ENCODE data around the gene TBC1D20. TPM values are rescaled to one million over a fixed set of nuclear protein-coding genes. Genes with fewer than 3 reads are reported as not detected.
A peak's percentile ranks its signal among the peaks of the same experiment; 100 is the strongest.

The TBC1D20 gene
- total RNA-seq, 1 donor from 2014 or later, result 35.8 TPM

- H3K27me3 ChIP-seq (ENCODE audit: control insufficient read depth, insufficient read depth, low read length), result no peaks in the 10 kb centered on the region
- FAIRE-seq (peak; percentile 58), DNase-seq (ENCODE audit: low read depth) (peak; percentile 58)
- no peak for TF ChIP-seq CTCF (IDR thresholded peaks at IDR 0.05; ENCODE audit: insufficient read depth, low read length, severe bottlenecking)
- H3K36me3 ChIP-seq (ENCODE audit: control insufficient read depth, insufficient read depth, low read length), result peaks cover 32% of the 10 kb centered on the region
- no peak overlapping the region for H3K4me3 ChIP-seq (ENCODE audit: low read depth, low read length)
These were observed 28.9 kb downstream of the TBC1D20 start for GRCh38 chr20:433300-433975.

- no peaks in the 10 kb centered on the region for H3K27me3 ChIP-seq (ENCODE audit: control insufficient read depth, insufficient read depth, low read length)
- H3K36me3 ChIP-seq (ENCODE audit: control insufficient read depth, insufficient read depth, low read length), result peaks cover 34% of the 10 kb centered on the region
- TF ChIP-seq CTCF (IDR thresholded peaks at IDR 0.05; ENCODE audit: insufficient read depth, low read length, severe bottlenecking), result no peak
- FAIRE-seq, result no peak
- no peak overlapping the region for H3K4me3 ChIP-seq (ENCODE audit: low read depth, low read length)
- no peak for DNase-seq (ENCODE audit: low read depth)
These were observed 29.5 kb downstream of the TBC1D20 start for GRCh38 chr20:432677-433299.

- TF ChIP-seq CTCF (IDR thresholded peaks at IDR 0.05; ENCODE audit: insufficient read depth, low read length, severe bottlenecking), result no peak
- Histone ChIP-seq H3K4me3 (ENCODE audit: low read depth, low read length) (no peak overlapping the region), H3K36me3 (ENCODE audit: control insufficient read depth, insufficient read depth, low read length) (peaks cover 36% of the 10 kb centered on the region), H3K27me3 (ENCODE audit: control insufficient read depth, insufficient read depth, low read length) (no peaks in the 10 kb centered on the region)
- FAIRE-seq, result no peak
- DNase-seq (ENCODE audit: low read depth), result no peak
These were observed 30.1 kb downstream of the TBC1D20 start for GRCh38 chr20:432208-432607.

GRCh38 chr20:431012-431904 is 31.1 kb downstream of the TBC1D20 start:
- H3K36me3 ChIP-seq (ENCODE audit: control insufficient read depth, insufficient read depth, low read length), result peaks cover 37% of the 10 kb centered on the region
- no peak overlapping the region for H3K4me3 ChIP-seq (ENCODE audit: low read depth, low read length)
- peak; percentile 83 for TF ChIP-seq CTCF (IDR thresholded peaks at IDR 0.05; ENCODE audit: insufficient read depth, low read length, severe bottlenecking)
- FAIRE-seq (peak; percentile 75), DNase-seq (ENCODE audit: low read depth) (peak; percentile 68)
- H3K27me3 ChIP-seq (ENCODE audit: control insufficient read depth, insufficient read depth, low read length), result no peaks in the 10 kb centered on the region

GRCh38 chr20:430091-430999 is 32.0 kb downstream of the TBC1D20 start:
- FAIRE-seq (peak; percentile 23), DNase-seq (ENCODE audit: low read depth) (no peak)
- H3K4me3 ChIP-seq (ENCODE audit: low read depth, low read length), result no peak overlapping the region
- no peak for TF ChIP-seq CTCF (IDR thresholded peaks at IDR 0.05; ENCODE audit: insufficient read depth, low read length, severe bottlenecking)
- H3K27me3 ChIP-seq (ENCODE audit: control insufficient read depth, insufficient read depth, low read length), result no peaks in the 10 kb centered on the region
- peaks cover 36% of the 10 kb centered on the region for H3K36me3 ChIP-seq (ENCODE audit: control insufficient read depth, insufficient read depth, low read length)
